ENCODE data around the gene USP1. TPM values are rescaled to one million over a fixed set of nuclear protein-coding genes. Genes with fewer than 3 reads are reported as not detected.

USP1 gene
- total RNA-seq, 2 experiments from 2014 or later = 108 TPM

DNA sequence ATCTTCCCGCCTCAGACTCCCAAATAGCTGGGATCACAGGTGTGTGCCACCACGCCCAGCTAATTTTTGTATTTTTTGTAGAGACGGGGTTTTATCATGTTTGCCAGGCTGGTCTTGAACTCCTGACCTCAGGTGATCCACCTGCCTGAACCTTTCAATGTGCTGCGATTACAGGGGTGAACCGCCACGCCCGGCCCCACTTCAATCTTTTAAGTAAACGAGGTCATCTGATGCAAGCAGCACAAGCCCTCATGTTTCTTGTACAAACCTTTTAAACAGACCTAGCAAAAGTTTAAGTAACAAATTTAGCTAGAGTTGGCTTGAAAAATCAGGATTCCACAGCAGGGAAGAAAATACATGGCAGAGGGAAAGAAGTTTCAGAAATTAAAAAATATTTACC lies 21.2 kb upstream of the USP1 start:
- Mint-ChIP-seq H3K4me3 (no peak overlapping the region), H3K27ac (no peak overlapping the region), H3K9me3 (no peaks in the 10 kb centered on the region)

GRCh38 chr1:62417351-62417999 lies 19.4 kb upstream of the USP1 start:
- no peak overlapping the region for H3K4me3 Mint-ChIP-seq
- H3K27ac Mint-ChIP-seq = no peak overlapping the region

More for the DNA sequence above, 21.2 kb upstream of the USP1 start:
- Mint-ChIP-seq H3K27me3 (peaks cover 4% of the 10 kb centered on the region), H3K4me1 (no peaks in the 10 kb centered on the region), H3K36me3 (no peaks in the 10 kb centered on the region)
- DNase-seq = no peak

GRCh38 chr1:62420214-62420613 lies 16.6 kb upstream of the USP1 start:
- DNase-seq = no peak
- no peaks in the 10 kb centered on the region for H3K4me1 Mint-ChIP-seq
- no peaks in the 10 kb centered on the region for H3K36me3 Mint-ChIP-seq
- H3K4me3 Mint-ChIP-seq = no peak overlapping the region
- no peaks in the 10 kb centered on the region for H3K9me3 Mint-ChIP-seq
- peaks cover 4% of the 10 kb centered on the region for H3K27me3 Mint-ChIP-seq
- H3K27ac Mint-ChIP-seq = no peak overlapping the region

More at GRCh38 chr1:62417351-62417999, 19.4 kb upstream of the USP1 start:
- H3K9me3 Mint-ChIP-seq = no peaks in the 10 kb centered on the region
- H3K27me3 Mint-ChIP-seq = peaks cover 4% of the 10 kb centered on the region
- no peak for DNase-seq
- H3K4me1 Mint-ChIP-seq = no peaks in the 10 kb centered on the region
- H3K36me3 Mint-ChIP-seq = no peaks in the 10 kb centered on the region

- H3K4me3 Mint-ChIP-seq = no peak overlapping the region
- no peak overlapping the region for H3K27ac Mint-ChIP-seq
- H3K27me3 Mint-ChIP-seq = peaks cover 4% of the 10 kb centered on the region
- H3K4me1 Mint-ChIP-seq = no peaks in the 10 kb centered on the region
- H3K9me3 Mint-ChIP-seq = no peaks in the 10 kb centered on the region
- DNase-seq = no peak
- no peaks in the 10 kb centered on the region for H3K36me3 Mint-ChIP-seq
These were observed 13.1 kb upstream of the USP1 start for GRCh38 chr1:62423580-62424242.

DNA sequence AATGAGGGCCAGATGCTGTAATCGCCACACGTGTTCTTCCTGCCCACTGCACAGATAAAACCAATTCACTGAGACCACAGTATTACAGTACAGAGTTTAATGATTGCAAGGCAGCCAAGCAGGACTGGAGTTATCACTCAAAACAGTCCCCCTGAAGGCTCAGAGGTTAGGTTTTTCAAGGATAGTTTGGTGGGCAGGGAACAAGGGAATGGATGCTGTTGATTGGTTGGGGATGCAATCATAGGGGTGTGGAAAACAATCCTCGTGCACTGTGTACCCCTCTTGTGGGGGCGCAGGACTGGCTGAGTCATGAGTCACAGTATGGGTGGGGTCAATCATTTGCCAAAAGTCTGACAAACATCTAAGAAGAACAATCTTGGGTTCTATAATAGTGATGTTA lies 12.4 kb upstream of the USP1 start:
- no peaks in the 10 kb centered on the region for H3K4me1 Mint-ChIP-seq

GRCh38 chr1:62425041-62425440 lies 11.8 kb upstream of the USP1 start:
- no peak for DNase-seq
- Mint-ChIP-seq H3K9me3 (no peaks in the 10 kb centered on the region), H3K4me1 (no peaks in the 10 kb centered on the region), H3K4me3 (no peak overlapping the region), H3K27me3 (peaks cover 3% of the 10 kb centered on the region), H3K36me3 (no peaks in the 10 kb centered on the region), H3K27ac (no peak overlapping the region)

More for the DNA sequence above, 12.4 kb upstream of the USP1 start:
- Mint-ChIP-seq H3K27me3 (peaks cover 4% of the 10 kb centered on the region), H3K4me3 (no peak overlapping the region), H3K36me3 (no peaks in the 10 kb centered on the region), H3K9me3 (no peaks in the 10 kb centered on the region), H3K27ac (no peak overlapping the region)
- DNase-seq = no peak

GRCh38 chr1:62426237-62426636 lies 10.6 kb upstream of the USP1 start:
- Mint-ChIP-seq H3K4me1 (no peaks in the 10 kb centered on the region), H3K36me3 (no peaks in the 10 kb centered on the region), H3K4me3 (no peak overlapping the region)

GRCh38 chr1:62426794-62427193 lies 10.1 kb upstream of the USP1 start:
- H3K9me3 Mint-ChIP-seq = no peaks in the 10 kb centered on the region
- H3K27ac Mint-ChIP-seq = no peak overlapping the region
- no peaks in the 10 kb centered on the region for H3K36me3 Mint-ChIP-seq
- H3K4me3 Mint-ChIP-seq = no peak overlapping the region
- no peaks in the 10 kb centered on the region for H3K4me1 Mint-ChIP-seq
- no peak for DNase-seq
- H3K27me3 Mint-ChIP-seq = no peaks in the 10 kb centered on the region

More at GRCh38 chr1:62426237-62426636, 10.6 kb upstream of the USP1 start:
- Mint-ChIP-seq H3K27ac (no peak overlapping the region), H3K9me3 (no peaks in the 10 kb centered on the region), H3K27me3 (no peaks in the 10 kb centered on the region)
- no peak for DNase-seq

- no peaks in the 10 kb centered on the region for H3K27me3 Mint-ChIP-seq
- H3K27ac Mint-ChIP-seq = no peak overlapping the region
- DNase-seq = no peak
- no peaks in the 10 kb centered on the region for H3K4me1 Mint-ChIP-seq
- H3K4me3 Mint-ChIP-seq = no peak overlapping the region
- H3K36me3 Mint-ChIP-seq = no peaks in the 10 kb centered on the region
- H3K9me3 Mint-ChIP-seq = no peaks in the 10 kb centered on the region
These were observed 8.5 kb upstream of the USP1 start for GRCh38 chr1:62428351-62428750.

DNA sequence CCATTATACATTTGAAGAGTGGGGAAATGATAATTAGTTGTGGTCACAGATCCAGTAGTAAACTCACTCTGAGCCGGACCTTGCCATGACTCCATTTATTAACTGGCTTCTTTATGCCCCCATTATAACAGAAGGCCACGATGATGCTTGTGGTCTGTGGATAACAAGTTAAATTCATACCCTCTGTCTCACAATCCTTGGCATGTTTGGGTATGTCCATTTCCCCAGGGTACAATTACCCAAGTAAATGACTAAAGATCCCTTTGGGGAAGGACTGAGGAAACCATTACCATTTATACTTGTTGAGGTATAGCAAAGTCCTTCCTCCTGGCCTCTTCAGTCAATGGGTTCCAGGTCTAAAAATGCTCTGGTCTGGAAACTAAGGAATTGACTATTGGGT lies 7.3 kb upstream of the USP1 start:
- Mint-ChIP-seq H3K27ac (no peak overlapping the region), H3K4me1 (no peaks in the 10 kb centered on the region), H3K36me3 (no peaks in the 10 kb centered on the region), H3K27me3 (no peaks in the 10 kb centered on the region), H3K9me3 (no peaks in the 10 kb centered on the region), H3K4me3 (no peak overlapping the region)
- no peak for DNase-seq

DNA sequence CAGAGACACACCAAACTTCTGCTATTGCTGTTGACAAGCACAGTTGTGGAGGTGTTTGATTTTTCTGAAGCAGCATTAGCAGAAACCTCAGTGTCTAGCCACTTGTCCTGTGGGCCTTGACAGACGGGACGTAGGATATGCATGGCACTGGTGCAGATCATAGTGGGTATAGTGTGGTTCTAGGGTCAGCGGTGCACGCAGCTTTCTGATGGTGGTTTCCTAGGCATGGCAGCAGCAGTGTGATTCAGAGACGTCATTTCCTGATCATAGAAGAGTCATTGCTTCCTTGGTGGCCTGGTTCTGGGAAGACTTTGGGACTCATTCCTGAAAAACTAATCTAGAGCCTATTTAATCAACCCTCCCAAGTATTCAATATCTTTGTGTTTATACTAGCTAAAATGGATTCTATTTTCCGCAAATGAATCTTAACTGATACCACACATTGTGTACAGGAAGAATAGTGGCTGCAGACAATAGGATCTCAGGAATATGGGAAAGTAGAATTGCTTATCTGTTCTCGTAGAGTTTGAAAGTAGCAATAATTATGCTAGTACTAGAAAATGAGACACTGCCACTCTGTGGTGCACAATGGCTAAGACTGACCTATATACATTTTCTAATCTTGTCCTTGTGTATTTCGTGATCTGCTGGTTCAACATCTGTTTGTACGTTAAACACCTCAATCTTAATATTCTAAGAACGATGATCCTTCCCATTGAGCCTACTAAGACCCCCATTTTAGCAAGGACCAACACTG lies 2.8 kb upstream of the USP1 start:
- H3K4me3 Mint-ChIP-seq = no peak overlapping the region
- DNase-seq = no peak
- no peak overlapping the region for H3K27ac Mint-ChIP-seq
- peaks cover 2% of the 10 kb centered on the region for H3K9me3 Mint-ChIP-seq
- no peaks in the 10 kb centered on the region for H3K27me3 Mint-ChIP-seq
- peaks cover 9% of the 10 kb centered on the region for H3K4me1 Mint-ChIP-seq
- peaks cover 19% of the 10 kb centered on the region for H3K36me3 Mint-ChIP-seq

- no peak for DNase-seq
- no peaks in the 10 kb centered on the region for H3K27me3 Mint-ChIP-seq
- H3K9me3 Mint-ChIP-seq = peaks cover 2% of the 10 kb centered on the region
- H3K27ac Mint-ChIP-seq = peak overlapping the region; percentile 98
- peak overlapping the region; percentile 88 for H3K4me3 Mint-ChIP-seq
- H3K4me1 Mint-ChIP-seq = peaks cover 13% of the 10 kb centered on the region
- H3K36me3 Mint-ChIP-seq = peaks cover 19% of the 10 kb centered on the region
These were observed 2.2 kb upstream of the USP1 start for GRCh38 chr1:62434618-62435001.

DNA sequence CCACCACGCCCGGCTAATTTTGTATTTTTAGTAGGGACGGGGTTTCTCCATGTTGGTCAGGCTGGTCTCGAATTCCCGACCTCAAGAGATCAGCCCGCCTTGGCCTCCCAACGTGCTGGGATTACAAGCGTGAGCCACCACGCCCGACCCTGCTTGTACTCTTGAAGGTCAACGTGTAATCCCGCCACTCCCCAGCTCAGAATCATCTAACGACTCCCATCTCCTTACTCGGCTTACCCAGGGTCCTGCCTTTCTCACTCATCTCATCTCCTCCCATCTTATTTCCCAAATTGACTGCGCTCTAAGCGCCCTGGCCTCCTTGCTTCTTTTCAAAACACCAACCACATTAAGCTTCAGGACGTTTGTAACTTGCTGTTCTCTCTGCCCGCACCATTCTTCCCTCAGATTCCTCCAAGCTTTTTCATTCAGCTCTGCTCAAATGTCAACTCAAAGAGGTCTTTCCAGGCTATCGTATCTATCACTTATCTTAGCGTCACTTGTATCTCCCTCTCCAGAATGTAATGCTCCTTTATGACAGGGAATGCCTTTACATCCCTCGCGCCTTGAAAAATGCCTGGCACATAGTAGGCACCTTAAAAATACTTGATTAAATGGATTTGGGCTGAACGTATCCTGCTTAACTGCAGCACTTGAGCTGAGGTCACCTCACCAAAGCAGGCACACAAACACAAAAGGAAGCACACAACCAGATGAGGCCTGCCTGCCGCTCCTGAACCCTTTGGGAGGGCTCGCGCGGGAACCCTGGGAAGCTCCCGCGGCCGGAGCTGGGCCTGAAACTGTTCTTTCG lies 1.4 kb upstream of the USP1 start:
- Mint-ChIP-seq H3K27me3 (no peaks in the 10 kb centered on the region), H3K27ac (peak overlapping the region; percentile 98), H3K4me3 (peak overlapping the region; percentile 88), H3K9me3 (peaks cover 2% of the 10 kb centered on the region), H3K36me3 (peaks cover 25% of the 10 kb centered on the region), H3K4me1 (peaks cover 20% of the 10 kb centered on the region)
- DNase-seq = no peak

- peak overlapping the region; percentile 88 for H3K4me3 Mint-ChIP-seq
- peaks cover 2% of the 10 kb centered on the region for H3K9me3 Mint-ChIP-seq
- no peaks in the 10 kb centered on the region for H3K27me3 Mint-ChIP-seq
- peak overlapping the region; percentile 98 for H3K27ac Mint-ChIP-seq
- H3K36me3 Mint-ChIP-seq = peaks cover 31% of the 10 kb centered on the region
- DNase-seq = peak; percentile 96
- peaks cover 26% of the 10 kb centered on the region for H3K4me1 Mint-ChIP-seq
These were observed 797 bp upstream of the USP1 start for GRCh38 chr1:62436039-62436465.
